Lower leg skin (tissue), 3 donors: Measurements from ENCODE around the gene LIMK1.

Experiments used
- POLR2A ChIP-seq, 2 donors: fragments of 450-650 bp; IDR thresholded peaks; one replicate each; pipeline ENCODE4 v1.6.1; 2016 to 2017; ENCODE audit warnings: antibody characterized with exemption in 2 of 2, mild to moderate bottlenecking in 1 of 2, moderate library complexity in 1 of 2
- TF ChIP-seq, protein P1 (sequence below), 3 donors: fragments of 450-650 bp; IDR thresholded peaks; one replicate each; pipeline ENCODE4 v1.5.1; 2016; ENCODE audit warnings: antibody characterized with exemption in 3 of 3, mild to moderate bottlenecking in 3 of 3, moderate library complexity in 2 of 3

GRCh38 chr7:74126220-74126880, 42.7 kb downstream of the LIMK1 start:
- TF ChIP-seq, protein P1, sequence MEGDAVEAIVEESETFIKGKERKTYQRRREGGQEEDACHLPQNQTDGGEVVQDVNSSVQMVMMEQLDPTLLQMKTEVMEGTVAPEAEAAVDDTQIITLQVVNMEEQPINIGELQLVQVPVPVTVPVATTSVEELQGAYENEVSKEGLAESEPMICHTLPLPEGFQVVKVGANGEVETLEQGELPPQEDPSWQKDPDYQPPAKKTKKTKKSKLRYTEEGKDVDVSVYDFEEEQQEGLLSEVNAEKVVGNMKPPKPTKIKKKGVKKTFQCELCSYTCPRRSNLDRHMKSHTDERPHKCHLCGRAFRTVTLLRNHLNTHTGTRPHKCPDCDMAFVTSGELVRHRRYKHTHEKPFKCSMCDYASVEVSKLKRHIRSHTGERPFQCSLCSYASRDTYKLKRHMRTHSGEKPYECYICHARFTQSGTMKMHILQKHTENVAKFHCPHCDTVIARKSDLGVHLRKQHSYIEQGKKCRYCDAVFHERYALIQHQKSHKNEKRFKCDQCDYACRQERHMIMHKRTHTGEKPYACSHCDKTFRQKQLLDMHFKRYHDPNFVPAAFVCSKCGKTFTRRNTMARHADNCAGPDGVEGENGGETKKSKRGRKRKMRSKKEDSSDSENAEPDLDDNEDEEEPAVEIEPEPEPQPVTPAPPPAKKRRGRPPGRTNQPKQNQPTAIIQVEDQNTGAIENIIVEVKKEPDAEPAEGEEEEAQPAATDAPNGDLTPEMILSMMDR (IDR thresholded peaks at IDR 0.05): no peak
- TF ChIP-seq POLR2A (IDR thresholded peaks at IDR 0.05): no peak
